Stomach (tissue), 9 donors: ENCODE results near the gene GREB1L. TPM values are rescaled to one million over a fixed set of nuclear protein-coding genes. Genes with fewer than 3 reads are reported as not detected.

Experiments
- DNase-seq, 2 donors: peaks; one replicate each; pipeline versions ENCODE4 v3.0.0 to v3.0.0-alpha.2; 2013 to 2019
- H3K27ac ChIP-seq, 5 donors: fragments of 200-600 bp in 4 of 5; sonication (generic) in 4 of 5; one replicate each; pipeline ENCODE4 v1.5.1; 2013 to 2019; ENCODE audit warnings: mild to moderate bottlenecking in 1 of 5, moderate library complexity in 1 of 5
- H3K27me3 ChIP-seq, 3 donors: fragments of 200-600 bp; sonication (generic); one replicate each; pipeline ENCODE4 v1.5.1; 2017 to 2019; ENCODE audit warnings: mixed run types in 1 of 3
- H3K36me3 ChIP-seq, 4 donors: fragments of 200-600 bp; sonication (generic); 1 replicate in 3 of 4; 2 replicates in 1 of 4; pipeline ENCODE4 v1.5.1; 2016 to 2019
- H3K4me1 ChIP-seq, 4 donors: fragments of 200-600 bp; sonication (generic); one replicate each; pipeline ENCODE4 v1.5.1; 2016 to 2019
- H3K4me3 ChIP-seq, 4 donors: fragments of 200-600 bp; sonication (generic) in 3 of 4; one replicate each; pipeline ENCODE4 v1.5.1; 2016 to 2019; ENCODE audit warnings: mild to moderate bottlenecking in 1 of 4
- H3K9me3 ChIP-seq, 4 donors: fragments of 200-600 bp; sonication (generic); one replicate each; pipeline ENCODE4 v1.5.1; 2016 to 2019
- EP300 ChIP-seq: sonication (generic); formaldehyde crosslinking; IDR thresholded peaks from one replicate; pipeline ENCODE4 v1.6.1; 2017; ENCODE audit warnings: antibody characterized with exemption
- POLR2A ChIP-seq, 4 donors: fragments of 450-650 bp; IDR thresholded peaks; one replicate each; pipeline ENCODE4 v1.6.1; 2016; ENCODE audit warnings: antibody characterized with exemption in 4 of 4, control low read depth in 2 of 4, mild to moderate bottlenecking in 1 of 4, moderate library complexity in 1 of 4
- POLR2AphosphoS5 ChIP-seq, 3 donors: sonication (generic); formaldehyde crosslinking; IDR thresholded peaks; one replicate each; pipeline ENCODE4 v1.6.1; 2016; ENCODE audit warnings: antibody characterized with exemption in 3 of 3
- WGBS, 5 donors: extraction: QIAGEN DNeasy Blood & Tissue Kit in 3 of 5; methylation state at CpG; one replicate each; pipeline versions ENCODE4 v1.1.5 to v1.1.7; 2013 to 2018; 5-methylcytosine and 5-hydroxymethylcytosine counted together
- intact Hi-C: fragments of 100-400 bp; cut with DNase I; formaldehyde crosslinking; loops from one replicate; pipeline ENCODE4 v1.15.1; 2023; ENCODE audit warnings: low total_unique reads
- polyA plus RNA-seq, 3 donors: library from polyadenylated mRNA; stranded (reverse); fragments of 200-250 nt; gene quantifications; one replicate each; pipeline ENCODE4 v1.2.3, GENCODE V29; 2013
- total RNA-seq, 5 donors: library from RNA; depleted of rRNA; stranded (reverse); fragments of >200 nt; gene quantifications; one replicate each; pipeline versions ENCODE4 v1.1.0 to v1.2.3, GENCODE V29; 2014 to 2016
- TF ChIP-seq, protein P1 (sequence below), 7 experiments: fragments of 450-650 bp in 4 of 7; fragments of 200-600 bp in 3 of 7; sonication (generic) in 3 of 7; IDR thresholded peaks; one replicate each; pipeline ENCODE4 v1.5.1; 2016 to 2019; ENCODE audit warnings: antibody characterized with exemption in 7 of 7, control low read depth in 2 of 7, mild to moderate bottlenecking in 1 of 7
- donor health status: healthy with polysubstance abuse.
- donor health status: Bipolar disorder and iron deficiency.
- donor health status: healthy.

The GREB1L gene
- total and polyA plus RNA-seq, 8 donors = 0.15 to 77.6 (median 0.45) TPM; not detected in 1

DNA sequence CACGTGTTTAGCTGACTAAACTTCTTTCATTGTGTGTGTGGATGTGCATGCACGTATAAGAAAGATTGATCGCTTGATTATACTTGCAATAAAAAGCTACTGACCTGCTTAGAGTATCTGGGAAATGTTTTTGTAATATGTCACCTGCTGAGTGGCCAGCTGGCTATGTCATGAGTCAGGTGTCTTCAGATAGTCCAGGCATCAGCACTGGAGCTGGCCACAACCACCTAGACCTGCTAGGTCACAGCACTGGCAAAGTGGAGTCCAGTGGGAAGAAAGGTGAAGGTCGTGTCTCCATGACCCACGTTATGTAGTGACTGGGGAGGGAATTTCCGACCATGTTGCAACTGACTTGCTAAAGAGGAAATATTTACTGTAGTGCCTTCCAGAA, 211.5 kb downstream of the GREB1L start:
- WGBS, 5 donors = 65 to 80% (median 72%) methylated on average over 5 to 6 of the region's 6 CpGs
- no peaks in the 10 kb centered on the region for H3K9me3 ChIP-seq

DNA sequence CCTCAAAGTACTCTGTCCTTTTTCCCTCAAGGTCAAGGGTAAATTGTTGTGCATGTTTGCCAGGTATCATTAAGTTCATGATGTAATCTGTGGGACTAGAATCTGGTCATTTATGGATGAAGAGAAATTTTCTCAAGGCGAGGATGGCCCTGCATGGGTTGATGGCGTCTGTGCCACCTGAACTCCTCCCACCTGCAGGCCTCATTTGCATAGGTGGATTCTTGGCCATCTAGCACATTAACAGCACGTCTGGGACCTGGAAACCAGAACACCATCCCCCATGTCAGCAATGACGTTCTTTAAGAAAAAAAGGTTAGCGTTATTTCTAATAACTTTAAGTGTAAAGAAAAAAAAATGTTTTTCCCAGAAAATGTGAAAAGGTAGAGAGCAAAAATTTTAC, 212.7 kb downstream of the GREB1L start:
- H3K4me3 ChIP-seq = no peak overlapping the region
- DNase-seq = no peak
- H3K9me3 ChIP-seq = no peaks in the 10 kb centered on the region
- H3K27ac ChIP-seq = no peak overlapping the region
- WGBS, 5 donors = 65 to 80% (median 69%) methylated on average over 5 of the region's 5 CpGs
- no peak for TF ChIP-seq EP300
- TF ChIP-seq, protein P1, sequence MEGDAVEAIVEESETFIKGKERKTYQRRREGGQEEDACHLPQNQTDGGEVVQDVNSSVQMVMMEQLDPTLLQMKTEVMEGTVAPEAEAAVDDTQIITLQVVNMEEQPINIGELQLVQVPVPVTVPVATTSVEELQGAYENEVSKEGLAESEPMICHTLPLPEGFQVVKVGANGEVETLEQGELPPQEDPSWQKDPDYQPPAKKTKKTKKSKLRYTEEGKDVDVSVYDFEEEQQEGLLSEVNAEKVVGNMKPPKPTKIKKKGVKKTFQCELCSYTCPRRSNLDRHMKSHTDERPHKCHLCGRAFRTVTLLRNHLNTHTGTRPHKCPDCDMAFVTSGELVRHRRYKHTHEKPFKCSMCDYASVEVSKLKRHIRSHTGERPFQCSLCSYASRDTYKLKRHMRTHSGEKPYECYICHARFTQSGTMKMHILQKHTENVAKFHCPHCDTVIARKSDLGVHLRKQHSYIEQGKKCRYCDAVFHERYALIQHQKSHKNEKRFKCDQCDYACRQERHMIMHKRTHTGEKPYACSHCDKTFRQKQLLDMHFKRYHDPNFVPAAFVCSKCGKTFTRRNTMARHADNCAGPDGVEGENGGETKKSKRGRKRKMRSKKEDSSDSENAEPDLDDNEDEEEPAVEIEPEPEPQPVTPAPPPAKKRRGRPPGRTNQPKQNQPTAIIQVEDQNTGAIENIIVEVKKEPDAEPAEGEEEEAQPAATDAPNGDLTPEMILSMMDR (IDR thresholded peaks at IDR 0.05) = no peak
- no peak for TF ChIP-seq POLR2A (IDR thresholded peaks at IDR 0.05)
- TF ChIP-seq POLR2AphosphoS5 (IDR thresholded peaks at IDR 0.05) = no peak
- H3K36me3 ChIP-seq = no peaks in the 10 kb centered on the region
- intact Hi-C loops = no loop called here
- no peaks in the 10 kb centered on the region for H3K27me3 ChIP-seq
- H3K4me1 ChIP-seq = no peaks in the 10 kb centered on the region

More for the DNA sequence above, 211.5 kb downstream of the GREB1L start:
- peak in 1 of 2 donors; percentile 17 for DNase-seq
- TF ChIP-seq, protein P1 (IDR thresholded peaks at IDR 0.05) = no peak
- TF ChIP-seq POLR2A (IDR thresholded peaks at IDR 0.05) (no peak), EP300 (no peak), POLR2AphosphoS5 (IDR thresholded peaks at IDR 0.05) (no peak)
- H3K27me3 ChIP-seq = no peaks in the 10 kb centered on the region
- intact Hi-C loops = no loop called here
- no peaks in the 10 kb centered on the region for H3K36me3 ChIP-seq
- no peak overlapping the region for H3K4me3 ChIP-seq
- H3K27ac ChIP-seq = no peak overlapping the region
- H3K4me1 ChIP-seq = no peaks in the 10 kb centered on the region

DNA sequence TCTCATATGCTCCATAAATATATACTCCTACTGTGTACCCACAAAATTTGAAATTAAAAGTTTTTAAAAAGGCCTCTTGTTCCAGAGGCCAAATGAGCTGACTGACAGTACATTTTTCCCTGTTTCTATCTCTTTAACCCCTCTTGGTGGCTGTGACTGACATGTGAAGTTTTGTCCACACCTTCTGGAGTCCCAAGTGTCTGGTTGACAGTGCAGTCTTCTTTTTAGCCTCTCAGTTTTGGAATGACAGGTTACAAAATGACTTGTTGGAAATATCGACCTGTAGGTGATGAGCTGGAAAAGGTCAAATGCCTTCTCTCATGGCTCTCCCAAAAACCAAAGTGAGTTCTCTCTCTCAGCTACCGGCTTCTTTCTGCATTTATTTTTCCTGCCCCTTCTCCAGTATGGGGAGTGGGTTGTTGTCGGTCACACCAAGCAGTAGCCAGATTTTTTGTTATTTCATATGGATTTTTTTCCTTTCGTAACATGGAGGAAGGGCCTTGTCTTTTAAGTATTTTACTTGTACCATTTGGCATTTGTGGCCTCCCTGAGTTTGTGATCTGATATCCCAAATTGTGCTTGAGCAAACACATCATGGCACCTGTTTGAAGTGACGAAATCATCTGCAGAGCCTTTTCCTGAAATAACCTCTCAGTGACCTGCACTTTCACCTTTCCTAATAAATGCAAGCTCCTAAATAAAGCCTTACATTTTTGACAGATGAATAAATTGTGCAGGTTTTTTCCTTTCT, 214.6 kb downstream of the GREB1L start:
- TF ChIP-seq POLR2AphosphoS5 (IDR thresholded peaks at IDR 0.05) (no peak), POLR2A (IDR thresholded peaks at IDR 0.05) (no peak), EP300 (no peak)
- TF ChIP-seq, protein P1 (IDR thresholded peaks at IDR 0.05) = no peak
- Histone ChIP-seq H3K4me3 (no peak overlapping the region), H3K4me1 (no peaks in the 10 kb centered on the region), H3K27ac (no peak overlapping the region), H3K27me3 (no peaks in the 10 kb centered on the region), H3K36me3 (no peaks in the 10 kb centered on the region), H3K9me3 (no peaks in the 10 kb centered on the region)
- WGBS, 5 donors = 78 to 88% (median 85%) methylated on average over 5 of the region's 5 CpGs
- intact Hi-C loops = no loop called here
- DNase-seq = no peak

DNA sequence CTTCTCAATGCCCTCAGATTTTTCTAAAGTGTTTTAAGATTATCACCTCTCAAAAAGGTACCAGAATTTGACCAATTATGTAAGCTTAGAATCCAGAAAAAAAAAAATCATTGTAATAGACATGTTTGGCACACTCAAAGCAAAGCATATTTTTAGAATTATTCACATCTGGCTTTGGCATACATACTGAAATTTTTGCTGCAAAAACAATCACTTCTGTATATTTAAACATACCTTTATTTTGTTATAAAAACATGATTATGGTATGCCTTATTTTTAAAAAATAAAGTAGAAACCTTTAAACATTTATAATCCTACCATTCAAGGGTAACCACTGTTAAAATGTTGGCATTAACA, 215.1 kb downstream of the GREB1L start:
- Histone ChIP-seq H3K27me3 (no peaks in the 10 kb centered on the region), H3K36me3 (no peaks in the 10 kb centered on the region), H3K27ac (no peak overlapping the region), H3K4me1 (no peaks in the 10 kb centered on the region), H3K4me3 (no peak overlapping the region), H3K9me3 (no peaks in the 10 kb centered on the region)
- TF ChIP-seq, protein P1 (IDR thresholded peaks at IDR 0.05) = no peak
- no peak for TF ChIP-seq POLR2AphosphoS5 (IDR thresholded peaks at IDR 0.05)
- TF ChIP-seq POLR2A (IDR thresholded peaks at IDR 0.05) = no peak
- intact Hi-C loops = no loop called here
- no peak for DNase-seq
